ENCODE measurements around the gene PRKCA.
A peak's percentile ranks its signal among the peaks of the same experiment; 100 is the strongest.

Gene PRKCA

GRCh38 chr17:66831383-66832210, 529.2 kb downstream of the PRKCA start:
- DNase-seq: no peak

DNA sequence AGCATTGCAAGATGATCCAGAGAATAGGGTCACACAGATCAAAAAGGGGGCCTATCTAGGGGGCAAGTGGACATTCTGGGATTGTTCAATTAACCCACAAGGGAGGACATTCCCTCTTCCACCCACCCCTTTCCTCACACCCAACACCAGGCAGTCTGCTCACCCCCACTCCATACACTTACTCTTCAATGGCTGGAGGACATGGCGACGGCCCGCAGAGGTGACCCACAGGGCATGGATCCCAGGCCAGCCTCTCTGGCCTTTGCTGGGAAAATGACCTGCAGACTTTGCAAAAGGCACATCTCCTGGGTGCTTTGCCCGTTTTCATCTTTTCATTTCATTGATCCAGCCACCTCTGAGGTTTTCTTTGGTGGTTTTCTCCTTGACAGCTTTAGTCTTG, 530.8 kb downstream of the PRKCA start:
- no peak for DNase-seq

DNA sequence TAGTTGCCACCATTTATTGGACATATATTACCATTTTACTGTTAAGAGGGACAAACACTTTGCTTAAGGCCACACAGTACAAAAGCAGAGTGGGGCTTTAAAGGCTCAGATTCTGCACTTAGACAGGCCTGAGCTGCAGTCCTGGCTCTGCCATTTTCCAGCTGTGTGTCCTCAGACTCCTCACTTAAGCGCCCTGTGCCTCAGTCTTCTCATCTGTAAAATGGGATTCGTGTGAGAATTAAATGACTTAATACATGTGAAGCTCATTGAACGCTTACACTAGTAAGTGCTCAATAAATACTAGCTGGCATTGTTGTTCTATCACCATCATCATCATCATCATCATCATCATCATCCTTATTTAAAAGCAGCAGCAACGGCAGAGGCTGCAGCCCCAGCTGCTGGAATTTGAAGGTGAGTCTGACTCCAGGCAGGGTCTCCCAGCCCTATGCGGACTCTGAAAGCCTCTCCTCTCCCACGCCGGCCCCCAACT, 532.1 kb downstream of the PRKCA start:
- DNase-seq: no peak

- DNase-seq: no peak
Measured at GRCh38 chr17:66834919-66835454, 532.6 kb downstream of the PRKCA start, which contains the start of gene CACNG5. Gene CACNG5 (plus strand): TSS chr17:66835117. CDS start chr17:66877333, 42,216 bp downstream.

- DNase-seq: no peak
Measured at GRCh38 chr17:66835476-66835875, 533.1 kb downstream of the PRKCA start.

- no peak for DNase-seq
Measured at GRCh38 chr17:66836063-66837005, 533.9 kb downstream of the PRKCA start.

- DNase-seq: no peak
Measured at GRCh38 chr17:66837226-66837625, 534.8 kb downstream of the PRKCA start.

DNA sequence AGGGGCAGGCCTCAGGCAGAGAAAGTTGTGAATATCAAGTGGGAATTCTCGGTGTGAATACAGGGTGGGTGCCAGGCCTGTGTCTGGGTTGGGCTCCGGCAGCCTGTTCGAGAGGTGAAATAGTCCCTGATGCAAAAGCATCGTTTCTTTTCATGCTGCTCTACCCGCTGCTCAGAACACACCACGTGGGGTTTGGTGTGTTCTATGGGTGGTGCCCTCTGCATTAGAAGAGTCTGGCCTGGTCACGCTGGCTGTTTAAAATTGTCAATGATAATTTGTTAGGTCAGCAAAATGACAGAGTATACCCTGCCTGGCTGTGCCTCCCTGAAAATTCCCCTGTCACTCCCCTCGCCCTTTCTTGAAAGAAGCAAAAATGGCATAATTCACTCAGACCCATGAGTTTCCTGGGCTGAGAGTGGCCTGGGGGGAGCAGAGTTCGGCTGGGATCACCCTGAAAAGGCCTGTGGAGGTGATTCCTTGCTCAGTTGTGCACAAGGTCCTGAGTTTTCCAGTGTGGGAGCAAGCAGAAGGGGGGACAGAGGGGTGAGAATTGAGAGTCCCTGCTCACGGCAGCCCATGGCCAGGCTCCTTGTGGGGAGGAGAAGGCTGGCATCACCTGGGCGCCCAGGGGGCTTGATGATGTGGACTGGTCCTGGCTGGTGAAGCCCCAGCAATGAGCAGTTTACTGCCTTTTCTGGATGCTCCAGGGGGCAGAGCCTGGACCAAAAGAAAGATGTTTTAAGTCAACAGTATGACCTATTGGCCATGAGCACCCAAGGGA, 535.7 kb downstream of the PRKCA start:
- no peak for DNase-seq

- DNase-seq: no peak
Measured at GRCh38 chr17:66839616-66840015, 537.2 kb downstream of the PRKCA start.

- DNase-seq: no peak
Measured at GRCh38 chr17:66840061-66840460, 537.6 kb downstream of the PRKCA start.

- DNase-seq: no peak
Measured at GRCh38 chr17:66841328-66841727, 538.9 kb downstream of the PRKCA start.

GRCh38 chr17:66841744-66842143, 539.3 kb downstream of the PRKCA start:
- DNase-seq: no peak

GRCh38 chr17:66842505-66842904, 540.1 kb downstream of the PRKCA start:
- no peak for DNase-seq

DNA sequence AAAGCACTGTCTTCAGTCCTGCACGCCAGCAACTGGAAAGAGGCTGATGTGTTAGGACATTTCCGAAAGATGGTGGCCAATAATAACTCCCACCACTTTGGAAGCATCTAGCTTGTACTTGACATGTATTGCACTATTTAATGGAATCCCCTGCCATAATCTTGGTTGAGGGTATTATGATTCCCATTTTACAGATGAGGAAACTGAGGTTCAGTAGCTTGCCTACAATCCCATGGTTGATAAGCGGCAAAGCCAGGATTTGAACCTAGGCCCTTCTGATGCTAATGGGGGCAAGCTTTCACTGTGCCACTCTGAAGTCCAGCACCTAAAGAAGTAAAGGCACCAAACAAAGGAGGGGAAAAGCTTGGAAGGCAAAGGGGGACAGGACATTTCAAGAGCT, 540.5 kb downstream of the PRKCA start:
- DNase-seq: no peak

- DNase-seq: no peak
Measured at GRCh38 chr17:66843627-66844026, 541.2 kb downstream of the PRKCA start.

GRCh38 chr17:66847704-66848103, 545.3 kb downstream of the PRKCA start:
- no peak for DNase-seq

GRCh38 chr17:66848496-66848895, 546.1 kb downstream of the PRKCA start:
- DNase-seq: no peak

DNA sequence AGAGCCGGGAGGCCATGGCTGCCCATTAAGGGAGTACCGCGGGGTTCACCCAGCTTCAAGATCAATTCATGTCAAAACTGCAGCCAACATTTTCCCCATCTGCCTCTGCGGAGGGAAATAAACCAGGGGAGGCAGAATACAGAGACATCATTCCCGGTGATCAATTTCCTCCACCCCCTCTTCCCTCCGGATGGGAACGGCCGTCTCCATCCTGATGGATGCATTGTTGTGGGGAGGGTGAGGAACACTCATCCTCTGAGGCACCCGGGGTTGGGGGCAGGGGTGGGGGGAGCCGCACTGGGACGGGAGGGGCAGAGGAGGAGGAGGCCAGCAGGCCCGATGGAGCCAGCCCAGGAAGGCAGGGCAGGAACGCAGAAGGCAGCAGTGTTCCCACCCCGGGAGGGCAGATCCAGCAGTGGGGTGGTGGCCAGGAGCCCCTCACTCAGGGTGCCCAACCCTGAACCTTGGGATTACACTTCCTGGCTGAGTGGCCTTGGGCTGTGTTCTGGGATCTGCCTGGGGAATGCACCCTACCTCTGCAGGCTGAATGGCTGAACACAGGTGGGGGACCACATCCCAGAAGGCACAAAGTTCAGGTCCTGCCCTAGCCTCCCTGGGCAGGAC, 546.7 kb downstream of the PRKCA start:
- DNase-seq: no peak

GRCh38 chr17:66849851-66850580, 547.6 kb downstream of the PRKCA start:
- no peak for DNase-seq

DNA sequence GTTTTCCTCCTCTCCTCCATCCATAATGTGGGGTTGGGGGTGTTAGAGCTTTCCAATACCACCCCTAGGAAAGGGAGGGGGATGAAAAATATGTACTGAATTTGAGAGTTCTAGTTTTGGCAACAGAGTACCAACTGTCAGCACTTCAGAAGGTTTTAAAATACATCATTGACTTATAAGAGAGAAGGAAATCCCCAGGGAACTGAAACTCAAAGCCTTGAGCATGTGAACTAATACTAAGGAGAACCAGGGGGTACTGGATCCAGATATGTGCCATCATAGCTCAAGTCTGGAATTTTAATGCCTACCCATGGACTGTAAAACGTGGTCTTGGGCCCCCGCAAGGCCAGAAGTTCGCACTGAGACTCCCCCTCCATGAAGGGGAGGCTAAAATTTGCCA, 548.3 kb downstream of the PRKCA start:
- no peak for DNase-seq

- peak in 1 of 4 experiments; percentile 4 for DNase-seq
Measured at GRCh38 chr17:66855204-66855603, 552.8 kb downstream of the PRKCA start.

All from activated CD4-positive, CD25-positive, alpha-beta regulatory T cell (primary cell).